GM18867 (cell line): ENCODE data around the gene ADGRE1.

Experiments
- ATAC-seq: cut with Tn5 transposase; IDR thresholded peaks from one replicate; pipeline ENCODE4 v1.9.1; 2021; ENCODE audit warnings: mild to moderate bottlenecking, moderate library complexity; ENCODE audit not compliant: unreplicated experiment

ADGRE1 gene

GRCh38 chr19:6947745-6948144 lies 60.4 kb downstream of the ADGRE1 start:
- no peak for ATAC-seq

GRCh38 chr19:6948884-6949283 lies 61.5 kb downstream of the ADGRE1 start:
- ATAC-seq: no peak

- no peak for ATAC-seq
These were observed 65.6 kb downstream of the ADGRE1 start for GRCh38 chr19:6952956-6953355.

DNA sequence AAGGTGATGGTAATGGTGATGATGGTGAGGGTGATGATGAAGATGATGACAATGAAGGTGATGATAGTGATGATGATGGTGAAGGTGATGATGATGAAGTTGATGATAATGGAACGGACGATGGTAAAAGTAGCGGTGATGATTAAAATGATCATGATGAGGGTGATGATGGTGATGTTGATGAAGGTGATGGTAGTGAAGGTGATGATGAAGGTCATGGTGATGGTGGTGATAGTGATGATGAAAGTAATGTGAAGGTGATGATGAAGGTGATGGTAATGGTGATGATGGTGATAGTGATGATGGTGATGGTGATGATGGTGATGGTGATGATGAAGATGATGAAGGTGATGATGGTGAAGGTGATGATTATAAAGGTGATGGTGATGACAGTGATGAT lies 67.7 kb downstream of the ADGRE1 start:
- ATAC-seq: no peak

- ATAC-seq: no peak
These were observed 69.2 kb downstream of the ADGRE1 start for GRCh38 chr19:6956573-6956972.

- ATAC-seq: no peak
These were observed 71.4 kb downstream of the ADGRE1 start for GRCh38 chr19:6958791-6959190.

DNA sequence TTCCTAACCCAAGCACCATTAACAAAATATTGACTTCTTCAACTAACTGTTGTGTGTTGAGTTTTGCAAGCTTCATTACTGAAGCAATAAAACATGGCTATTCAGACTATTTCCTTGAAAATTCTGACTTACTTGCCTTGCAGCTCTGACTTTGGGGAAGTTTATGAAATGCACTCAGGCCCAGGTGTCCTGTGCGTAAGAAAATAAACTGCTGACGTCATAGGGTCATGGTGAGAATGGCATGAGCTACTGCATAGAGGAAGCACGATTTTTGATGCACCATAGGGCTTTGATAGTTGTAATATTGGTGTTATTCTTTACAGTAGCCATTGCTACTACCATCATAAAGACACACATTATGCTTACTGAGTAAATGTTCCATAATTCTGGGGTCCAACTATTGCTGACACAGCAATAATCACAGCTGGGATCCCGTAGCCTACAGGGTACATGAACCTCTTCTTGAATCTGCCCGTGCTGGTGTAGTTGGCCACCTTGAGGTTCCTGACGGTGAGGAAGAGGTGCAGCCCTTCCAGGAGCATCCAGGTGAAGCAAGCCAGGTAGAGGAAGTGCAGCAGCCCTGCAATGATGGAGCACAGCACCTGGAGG lies 76.0 kb downstream of the ADGRE1 start:
- ATAC-seq: no peak

DNA sequence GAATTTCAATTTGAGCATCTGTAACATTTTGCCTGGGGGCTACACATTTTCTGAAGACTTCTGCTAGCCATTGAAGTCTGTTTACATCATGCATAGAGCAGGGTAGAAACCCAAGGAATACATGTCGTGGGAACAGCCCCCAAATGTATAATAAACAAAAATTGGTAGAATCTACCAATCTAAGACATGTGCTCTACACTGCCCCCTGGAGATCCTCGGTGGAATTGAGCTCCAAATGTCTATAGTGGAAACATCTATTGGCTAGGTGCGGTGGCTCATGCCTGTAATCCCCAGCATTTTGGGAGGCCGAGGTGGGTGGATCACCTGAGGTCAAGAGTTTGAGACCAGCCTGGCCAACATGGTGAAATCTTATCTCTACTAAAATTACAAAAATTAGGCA lies 76.6 kb downstream of the ADGRE1 start:
- ATAC-seq: no peak

- no peak for ATAC-seq
These were observed 80.6 kb downstream of the ADGRE1 start for GRCh38 chr19:6967967-6968366.

DNA sequence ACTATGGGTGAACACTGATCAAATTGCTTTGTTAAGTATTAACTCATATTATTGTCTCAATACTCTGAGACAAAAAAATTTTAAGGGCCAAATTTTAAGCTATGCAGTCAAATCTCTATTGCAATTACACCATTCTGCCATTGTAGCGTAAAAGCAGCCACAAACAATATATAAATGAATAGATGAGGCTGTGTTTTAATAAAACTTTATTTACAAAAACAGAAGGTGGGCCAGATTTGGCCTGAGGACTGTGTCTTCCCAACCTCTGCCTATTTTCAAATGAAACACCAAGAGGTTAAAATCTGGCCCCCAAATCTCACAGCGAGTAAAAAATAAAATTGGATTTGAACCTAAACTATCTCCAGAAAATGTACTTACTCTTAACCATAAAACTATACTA lies 82.1 kb downstream of the ADGRE1 start:
- ATAC-seq: no peak

GRCh38 chr19:6970021-6970420 lies 82.6 kb downstream of the ADGRE1 start:
- ATAC-seq: no peak

DNA sequence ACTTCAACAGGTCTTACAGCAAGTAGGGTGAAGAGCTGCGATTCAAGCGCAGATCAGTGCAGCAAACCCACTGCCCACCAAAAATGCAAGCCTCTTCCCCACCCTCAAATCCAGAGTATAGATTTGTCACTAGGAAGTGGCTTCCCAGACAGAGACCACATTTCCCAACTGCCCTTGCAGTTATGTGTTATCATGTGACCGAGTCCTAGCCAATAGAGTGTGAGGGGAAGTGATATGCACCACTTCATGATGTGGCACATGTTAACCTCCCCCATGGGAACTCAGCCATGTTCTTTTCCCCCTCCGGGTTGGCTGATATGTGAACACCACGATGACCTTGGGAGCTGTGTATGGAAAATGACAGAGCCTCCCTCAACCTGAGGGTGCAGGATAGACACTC lies 83.1 kb downstream of the ADGRE1 start:
- ATAC-seq: no peak

GRCh38 chr19:6971366-6971765 lies 84.0 kb downstream of the ADGRE1 start:
- ATAC-seq: no peak

DNA sequence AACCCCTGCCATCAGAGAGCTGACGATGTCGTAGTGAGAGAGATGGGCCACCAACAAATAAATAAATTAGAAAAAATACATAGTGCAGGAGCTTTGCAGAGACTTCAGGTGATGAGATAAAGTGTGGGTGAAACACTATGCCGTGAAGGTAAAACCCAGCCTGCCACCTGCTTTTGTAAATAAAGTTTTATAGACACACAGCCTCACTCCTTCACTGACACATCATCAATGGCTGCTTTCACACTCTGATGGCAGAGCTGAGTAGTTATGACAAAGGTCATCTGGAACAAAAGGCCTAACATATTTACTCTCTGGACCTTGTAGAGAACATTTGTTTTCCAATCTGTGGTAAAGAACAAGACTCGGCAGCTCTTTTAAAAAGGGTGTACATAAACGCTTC lies 88.8 kb downstream of the ADGRE1 start:
- no peak for ATAC-seq

- no peak for ATAC-seq
These were observed 92.0 kb downstream of the ADGRE1 start for GRCh38 chr19:6979399-6979798.

DNA sequence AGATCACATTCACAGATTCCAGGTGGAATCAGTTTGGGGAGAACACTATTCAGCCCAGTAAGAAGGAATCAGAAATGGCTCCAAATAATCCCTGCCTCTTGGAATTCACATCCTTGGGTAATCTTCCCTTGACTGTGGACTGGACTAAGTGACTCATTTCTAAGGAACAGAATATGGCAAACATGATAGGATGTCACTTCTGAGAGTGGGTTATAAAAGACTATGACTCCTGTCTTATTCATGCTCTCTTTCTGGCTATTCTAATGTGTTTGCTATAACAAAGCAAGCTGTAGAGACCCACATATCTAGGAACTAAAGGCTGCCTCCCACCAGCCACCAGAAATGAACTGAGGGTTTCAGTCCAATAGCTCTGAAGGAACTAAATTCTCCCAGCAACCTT lies 96.1 kb downstream of the ADGRE1 start:
- no peak for ATAC-seq

GRCh38 chr19:6987850-6988249 lies 100.5 kb downstream of the ADGRE1 start:
- ATAC-seq: no peak

DNA sequence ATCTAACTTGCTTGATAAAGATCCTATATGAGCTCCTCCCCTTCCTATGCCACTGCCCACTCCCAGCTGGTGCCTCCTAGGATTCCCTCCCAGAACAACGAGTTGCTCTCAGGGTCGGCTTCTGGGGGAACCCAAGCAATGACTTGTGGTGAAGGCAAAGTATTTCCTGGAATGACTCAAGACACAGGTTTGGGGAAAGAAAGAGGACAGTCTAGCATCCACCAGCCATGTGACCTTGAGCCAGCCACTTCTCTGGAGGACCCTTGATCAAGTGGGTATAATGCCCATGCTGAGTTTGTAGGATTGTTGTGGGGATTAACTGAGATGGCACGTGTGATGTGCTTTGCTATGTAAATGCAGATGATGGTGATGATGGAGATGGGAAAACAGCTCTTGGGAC lies 100.9 kb downstream of the ADGRE1 start:
- ATAC-seq: no peak
